GM12878 (cell line): ENCODE measurements around the gene OLFML2B. TPM values are rescaled to one million over a fixed set of nuclear protein-coding genes. Genes with fewer than 3 reads are reported as not detected.

Experiments used
- ATAC-seq: fragments of 200-7000 bp; cut with Tn5 transposase; 3 replicates; pipeline ENCODE4 v1.9.1; 2020; ENCODE audit warnings: mild to moderate bottlenecking, moderate library complexity
- BruUV-seq: library from RNA; stranded (reverse); fragments of 400-500 nt; replicated peaks from 2 replicates; lab custom pipeline; 2021; lab: Mats Ljungman, UMichigan
- CTCF ChIA-PET: fragments of 300-600 bp; sonication (Branson Sonifier 250); formaldehyde crosslinking; extraction: SDS; loops from one replicate; lab custom pipeline; 2021; ENCODE audit warnings: inconsistent platforms; lab: Yijun Ruan, JAX
- POLR2A ChIA-PET: fragments of 350-600 bp; formaldehyde crosslinking; extraction: SDS; loops from one replicate; lab custom pipeline; 2021; ENCODE audit warnings: inconsistent platforms; lab: Charles Lee
- RAD21 ChIA-PET: fragments of 300-600 bp; sonication (Branson Sonifier 250); formaldehyde crosslinking; loops from one replicate; lab custom pipeline; 2023; ENCODE audit warnings: antibody characterized with exemption; ENCODE audit not compliant: unreplicated experiment; lab: Charles Lee
- SMC1A ChIA-PET: fragments of 300-600 bp; sonication (Branson Sonifier 250); formaldehyde crosslinking; loops from one replicate; lab custom pipeline; 2023; ENCODE audit not compliant: unreplicated experiment, uncharacterized antibody; lab: Charles Lee
- DNase-seq: peaks from one replicate; pipeline ENCODE4 v3.0.0-alpha.2; 2011; ENCODE audit warnings: low read depth, low spot score
- FAIRE-seq: peaks from 3 replicates; lab custom pipeline; 2011; peaks lifted over from hg19 to GRCh38; lab: Jason Lieb, UNC
- H2AFZ ChIP-seq: 2 replicates; pipeline ENCODE4 v1.6.0; 2011; ENCODE audit warnings: low read depth, low read length, control low read depth; ENCODE audit not compliant: control insufficient read depth
- H3K27ac ChIP-seq: 2 replicates; pipeline ENCODE4 v1.5.1; 2011; ENCODE audit warnings: control low read depth; ENCODE audit not compliant: control insufficient read depth, insufficient read depth
- H3K27me3 ChIP-seq, 2 experiments: replicated peaks in 1 of 2; 2 replicates each; pipeline versions ENCODE4 v1.6.0 to v1.6.1; 2011; ENCODE audit warnings: low read length in 1 of 2; ENCODE audit not compliant: control insufficient read depth in 2 of 2, insufficient read depth in 2 of 2
- H3K36me3 ChIP-seq, 2 experiments: 2 replicates each; pipeline ENCODE4 v1.5.1; 2011; ENCODE audit warnings: low read length in 1 of 2; ENCODE audit not compliant: control insufficient read depth in 2 of 2, insufficient read depth in 2 of 2
- H3K4me1 ChIP-seq: 2 replicates; pipeline ENCODE4 v1.6.1; 2011; ENCODE audit warnings: mild to moderate bottlenecking, low read length, moderate library complexity, mixed read lengths; ENCODE audit not compliant: control insufficient read depth, insufficient read depth
- H3K4me2 ChIP-seq: 2 replicates; pipeline ENCODE4 v1.6.0; 2011; ENCODE audit warnings: control low read depth; ENCODE audit not compliant: control insufficient read depth, insufficient read depth
- H3K4me3 ChIP-seq: fragments of 200-600 bp; sonication (generic); 2 replicates; pipeline ENCODE4 v1.5.1; 2016
- H3K79me2 ChIP-seq: 2 replicates; pipeline ENCODE4 v1.6.0; 2011; ENCODE audit warnings: low read length; ENCODE audit not compliant: control insufficient read depth, insufficient read depth
- H3K9ac ChIP-seq: 2 replicates; pipeline ENCODE4 v1.8.0; 2011; ENCODE audit warnings: low read length, control low read depth, mixed read lengths; ENCODE audit not compliant: control insufficient read depth, insufficient read depth
- H3K9me3 ChIP-seq: replicated peaks from 3 replicates; pipeline ENCODE4 v1.5.1; 2011; ENCODE audit warnings: mild to moderate bottlenecking, low read length; ENCODE audit not compliant: control insufficient read depth, insufficient read depth
- H4K20me1 ChIP-seq: 2 replicates; pipeline ENCODE4 v1.6.0; 2011; ENCODE audit not compliant: control insufficient read depth, insufficient read depth
- CBX3 ChIP-seq: fragments of 200-600 bp; sonication (generic); IDR thresholded peaks from 2 replicates; pipeline ENCODE4 v1.6.1; 2016; ENCODE audit warnings: low read depth, borderline replicate concordance
- CHD4 ChIP-seq: fragments of 200-600 bp; sonication (generic); IDR thresholded peaks from 2 replicates; pipeline ENCODE4 v1.6.1; 2016; ENCODE audit warnings: mild to moderate bottlenecking
- IKZF1 ChIP-seq: fragments of 450-650 bp; conservative IDR thresholded peaks from 2 replicates; pipeline ENCODE4 v1.6.1; 2017; ENCODE audit warnings: antibody characterized with exemption, mild to moderate bottlenecking
- MYC ChIP-seq: IDR thresholded peaks from 2 replicates; pipeline ENCODE4 v1.6.1; 2011; ENCODE audit warnings: mild to moderate bottlenecking, low read length, moderate library complexity, inconsistent platforms; ENCODE audit not compliant: insufficient read depth, insufficient replicate concordance, insufficient read length, severe bottlenecking
- NFYA ChIP-seq: IDR thresholded peaks from 2 replicates; pipeline ENCODE4 v1.6.1; 2011; ENCODE audit warnings: low read depth, mild to moderate bottlenecking, low read length, improper control_type of control experiment, borderline replicate concordance
- NRF1 ChIP-seq: conservative IDR thresholded peaks from 2 replicates; pipeline ENCODE4 v1.6.1; 2011; ENCODE audit warnings: mild to moderate bottlenecking, low read depth, low read length, improper control_type of control experiment
- PAX5 ChIP-seq: IDR thresholded peaks from 2 replicates; pipeline ENCODE4 v1.6.1; 2011; ENCODE audit warnings: low read depth, low read length, borderline replicate concordance
- RAD21 ChIP-seq: IDR thresholded peaks from 2 replicates; pipeline ENCODE4 v1.6.1; 2011; ENCODE audit warnings: mild to moderate bottlenecking, low read depth, low read length, moderate library complexity; ENCODE audit not compliant: insufficient read depth
- RELA ChIP-seq: fragments of 450-650 bp; IDR thresholded peaks from 2 replicates; pipeline ENCODE4 v1.8.0; 2014; ENCODE audit warnings: borderline replicate concordance; ENCODE audit not compliant: partially characterized antibody
- SMAD5 ChIP-seq: IDR thresholded peaks from 2 replicates; pipeline ENCODE4 v1.6.1; 2016; ENCODE audit warnings: antibody characterized with exemption, low read depth
- WRNIP1 ChIP-seq: IDR thresholded peaks from 2 replicates; pipeline ENCODE4 v1.6.1; 2011; ENCODE audit warnings: low read depth, low read length, improper control_type of control experiment, borderline replicate concordance
- YBX1 ChIP-seq: fragments of 450-650 bp; IDR thresholded peaks from 2 replicates; pipeline ENCODE4 v1.6.1; 2016; ENCODE audit warnings: antibody characterized with exemption
- ZZZ3 ChIP-seq: IDR thresholded peaks from 2 replicates; pipeline ENCODE4 v1.6.1; 2011; ENCODE audit warnings: low read depth; ENCODE audit not compliant: control insufficient read depth, insufficient read length
- WGBS: methylation state at CpG from one replicate; pipeline ENCODE4 v1.1.6; 2016; ENCODE audit warnings: low lambda C conversion rate; ENCODE audit not compliant: insufficient replicate concordance, insufficient coverage; ENCODE audit errors: missing lambda C conversion rate; 5-methylcytosine and 5-hydroxymethylcytosine counted together
- in situ Hi-C: fragments of 300-500 bp; cut with MboI; formaldehyde crosslinking; loops from 9 replicates; pipeline ENCODE4 v1.14.3; 2018; ENCODE audit warnings: mixed read lengths
- intact Hi-C: fragments of 100-400 bp; cut with micrococcal nuclease; formaldehyde crosslinking; loops from one replicate; pipeline ENCODE4 v1.14.2; 2022; ENCODE audit not compliant: unreplicated experiment
- polyA plus RNA-seq, 11 experiments: library from polyadenylated mRNA; depleted of rRNA in 4 of 11; unstranded in 6 of 11; stranded (reverse) in 5 of 11; fragments of >200 nt; fragmentation: Nextera tagmentation in 4 of 11; fragmentation: Illumina TruSeq in 1 of 11; extraction: Ambion mirVana in 4 of 11; extraction: Trizol in 1 of 11; gene quantifications; 1 replicate in 1 of 11; 2 replicates in 10 of 11; pipeline versions ENCODE4 v1.2.1 to v1.2.3, GENCODE V29; 2011 to 2016; ENCODE audit warnings: inconsistent platforms in 2 of 11, missing spikeins in 2 of 11, low read depth in 1 of 11
- total RNA-seq, 4 experiments: library from RNA; depleted of rRNA in 3 of 4; stranded (reverse); fragments of >200 nt in 3 of 4; fragmentation: Illumina TruSeq in 1 of 4; extraction: Trizol in 1 of 4; gene quantifications; 2 replicates each; pipeline versions ENCODE4 v1.2.1 to v1.2.3, GENCODE V29; 2013 to 2021
- TF ChIP-seq, protein P1 (sequence below): fragments of 450-650 bp; IDR thresholded peaks from 2 replicates; pipeline ENCODE4 v1.6.1; 2017; ENCODE audit warnings: mild to moderate bottlenecking, moderate library complexity
- TF ChIP-seq, protein P2 (sequence below): fragments of 150-350 bp; IDR thresholded peaks from 2 replicates; pipeline ENCODE4 v1.6.1; 2014; ENCODE audit warnings: mild to moderate bottlenecking, low read depth, low read length
- TF ChIP-seq, protein P3 (sequence below): IDR thresholded peaks from 2 replicates; pipeline ENCODE4 v1.6.1; 2012; ENCODE audit warnings: low read depth, low read length, improper control_type of control experiment

Gene OLFML2B
- total and polyA plus RNA-seq, 10 of the 15 experiments (the other 5 are each of a cell fraction or from before 2014, with no cell fraction given) = not detected

DNA sequence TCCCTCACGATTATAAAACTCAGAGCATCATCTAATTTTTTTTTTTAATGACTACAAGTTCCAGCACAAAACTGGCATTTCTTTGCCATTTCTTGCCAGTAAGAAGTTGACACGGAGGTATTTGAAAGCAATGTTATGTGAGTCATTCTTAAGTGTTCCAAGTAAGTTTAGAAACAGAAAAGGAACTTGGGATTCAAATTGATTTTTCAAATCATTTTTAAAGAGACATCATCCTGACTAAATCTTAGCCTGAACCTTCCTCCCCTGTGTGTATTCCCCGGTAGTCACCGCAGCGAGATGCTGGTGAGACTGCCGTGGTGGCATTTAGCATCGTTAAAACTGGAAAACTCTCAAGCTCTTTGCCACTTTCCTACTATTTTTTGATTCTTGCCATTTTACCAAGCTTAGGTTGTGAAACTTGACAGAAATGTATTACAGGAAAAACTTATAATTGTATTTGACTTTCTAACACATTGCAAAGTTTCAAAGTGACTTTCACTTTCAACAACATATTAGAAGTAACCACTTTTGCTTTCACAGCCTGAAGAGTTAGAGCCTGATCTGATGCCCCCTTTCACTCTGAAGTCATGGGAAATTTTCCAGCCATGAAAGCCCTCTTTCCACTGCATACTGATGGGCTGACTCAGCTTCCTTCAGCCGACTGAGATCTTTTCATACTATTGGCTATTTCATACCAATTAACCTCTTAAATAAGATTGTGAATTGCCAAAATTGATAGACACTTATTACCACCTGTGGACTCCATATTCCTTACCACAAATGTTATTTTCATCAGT, 61.4 kb downstream of the OLFML2B start (continued):
- TF ChIP-seq, protein P1, sequence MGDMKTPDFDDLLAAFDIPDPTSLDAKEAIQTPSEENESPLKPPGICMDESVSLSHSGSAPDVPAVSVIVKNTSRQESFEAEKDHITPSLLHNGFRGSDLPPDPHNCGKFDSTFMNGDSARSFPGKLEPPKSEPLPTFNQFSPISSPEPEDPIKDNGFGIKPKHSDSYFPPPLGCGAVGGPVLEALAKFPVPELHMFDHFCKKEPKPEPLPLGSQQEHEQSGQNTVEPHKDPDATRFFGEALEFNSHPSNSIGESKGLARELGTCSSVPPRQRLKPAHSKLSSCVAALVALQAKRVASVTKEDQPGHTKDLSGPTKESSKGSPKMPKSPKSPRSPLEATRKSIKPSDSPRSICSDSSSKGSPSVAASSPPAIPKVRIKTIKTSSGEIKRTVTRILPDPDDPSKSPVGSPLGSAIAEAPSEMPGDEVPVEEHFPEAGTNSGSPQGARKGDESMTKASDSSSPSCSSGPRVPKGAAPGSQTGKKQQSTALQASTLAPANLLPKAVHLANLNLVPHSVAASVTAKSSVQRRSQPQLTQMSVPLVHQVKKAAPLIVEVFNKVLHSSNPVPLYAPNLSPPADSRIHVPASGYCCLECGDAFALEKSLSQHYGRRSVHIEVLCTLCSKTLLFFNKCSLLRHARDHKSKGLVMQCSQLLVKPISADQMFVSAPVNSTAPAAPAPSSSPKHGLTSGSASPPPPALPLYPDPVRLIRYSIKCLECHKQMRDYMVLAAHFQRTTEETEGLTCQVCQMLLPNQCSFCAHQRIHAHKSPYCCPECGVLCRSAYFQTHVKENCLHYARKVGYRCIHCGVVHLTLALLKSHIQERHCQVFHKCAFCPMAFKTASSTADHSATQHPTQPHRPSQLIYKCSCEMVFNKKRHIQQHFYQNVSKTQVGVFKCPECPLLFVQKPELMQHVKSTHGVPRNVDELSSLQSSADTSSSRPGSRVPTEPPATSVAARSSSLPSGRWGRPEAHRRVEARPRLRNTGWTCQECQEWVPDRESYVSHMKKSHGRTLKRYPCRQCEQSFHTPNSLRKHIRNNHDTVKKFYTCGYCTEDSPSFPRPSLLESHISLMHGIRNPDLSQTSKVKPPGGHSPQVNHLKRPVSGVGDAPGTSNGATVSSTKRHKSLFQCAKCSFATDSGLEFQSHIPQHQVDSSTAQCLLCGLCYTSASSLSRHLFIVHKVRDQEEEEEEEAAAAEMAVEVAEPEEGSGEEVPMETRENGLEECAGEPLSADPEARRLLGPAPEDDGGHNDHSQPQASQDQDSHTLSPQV = no peak
- TF ChIP-seq WRNIP1 (no peak), RAD21 (no peak), IKZF1 (peak; percentile 71), NFYA (no peak)

DNA sequence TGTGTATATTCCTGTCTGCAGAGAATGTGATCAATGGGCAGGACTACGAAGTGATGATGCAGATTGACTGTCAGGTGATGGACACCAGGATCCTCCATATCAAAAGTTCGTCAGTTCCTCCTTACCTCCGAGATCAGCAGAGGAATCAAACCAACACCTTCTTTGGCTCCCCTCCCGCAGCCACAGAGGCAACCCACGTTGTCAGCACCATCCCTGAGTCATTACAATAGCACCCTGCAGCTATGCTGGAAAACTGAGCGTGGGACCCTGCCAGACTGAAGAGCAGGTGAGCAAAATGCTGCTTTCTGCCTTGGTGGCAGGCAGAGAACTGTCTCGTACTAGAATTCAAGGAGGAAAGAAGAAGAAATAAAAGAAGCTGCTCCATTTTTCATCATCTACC, 65.2 kb downstream of the OLFML2B start:
- BruUV-seq = no TSS peak
- TF ChIP-seq YBX1 (no peak), RELA (no peak), NRF1 (no peak), CBX3 (no peak), ZZZ3 (no peak), MYC (no peak), SMAD5 (no peak), CHD4 (no peak), PAX5 (no peak)
- TF ChIP-seq, protein P2, sequence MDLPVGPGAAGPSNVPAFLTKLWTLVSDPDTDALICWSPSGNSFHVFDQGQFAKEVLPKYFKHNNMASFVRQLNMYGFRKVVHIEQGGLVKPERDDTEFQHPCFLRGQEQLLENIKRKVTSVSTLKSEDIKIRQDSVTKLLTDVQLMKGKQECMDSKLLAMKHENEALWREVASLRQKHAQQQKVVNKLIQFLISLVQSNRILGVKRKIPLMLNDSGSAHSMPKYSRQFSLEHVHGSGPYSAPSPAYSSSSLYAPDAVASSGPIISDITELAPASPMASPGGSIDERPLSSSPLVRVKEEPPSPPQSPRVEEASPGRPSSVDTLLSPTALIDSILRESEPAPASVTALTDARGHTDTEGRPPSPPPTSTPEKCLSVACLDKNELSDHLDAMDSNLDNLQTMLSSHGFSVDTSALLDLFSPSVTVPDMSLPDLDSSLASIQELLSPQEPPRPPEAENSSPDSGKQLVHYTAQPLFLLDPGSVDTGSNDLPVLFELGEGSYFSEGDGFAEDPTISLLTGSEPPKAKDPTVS = no peak
- TF ChIP-seq, protein P3, sequence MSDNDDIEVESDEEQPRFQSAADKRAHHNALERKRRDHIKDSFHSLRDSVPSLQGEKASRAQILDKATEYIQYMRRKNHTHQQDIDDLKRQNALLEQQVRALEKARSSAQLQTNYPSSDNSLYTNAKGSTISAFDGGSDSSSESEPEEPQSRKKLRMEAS = no peak

More for the DNA sequence above, 65.2 kb downstream of the OLFML2B start:
- in situ Hi-C loops (no loop called here), intact Hi-C loops (no loop called here)
- peaks cover 5% of the 10 kb centered on the region; the same call in 1 of the 2 replicates for H3K4me1 ChIP-seq
- SMC1A ChIA-PET = interaction anchor here (0.7 to 1.6 kb wide), 3 partner anchors 14 to 48 kb away, joined by 3 read pairs; no protein-coding TSS in a partner anchor
- FAIRE-seq = no peak
- H3K27me3 ChIP-seq = no peaks in the 10 kb centered on the region
- no peaks in the 10 kb centered on the region for H3K79me2 ChIP-seq
- no peak overlapping the region for H3K4me3 ChIP-seq
- no peak for DNase-seq
- POLR2A ChIA-PET = no interaction called here
- H3K36me3 ChIP-seq = peaks cover 1 to 2% of the 10 kb centered on the region in 2 experiments; a peak in 3 of 4 replicates
- RAD21 ChIA-PET = interaction anchor here (1.1 kb wide), 1 partner anchor 79 kb away, joined by 3 read pairs; no protein-coding TSS in a partner anchor
- H3K4me2 ChIP-seq = no peak overlapping the region
- no peaks in the 10 kb centered on the region for H4K20me1 ChIP-seq
- no peak overlapping the region for H3K27ac ChIP-seq
- H2AFZ ChIP-seq = no peak overlapping the region
- CTCF ChIA-PET = interaction anchor here (0.6 to 1.3 kb wide), 3 partner anchors 7 to 209 kb away, joined by 3 read pairs; partner anchors contain the start of gene DUSP12
- ATAC-seq = no peak
- WGBS = 83% methylated on average over 7 of the region's 7 CpGs
- no peaks in the 10 kb centered on the region for H3K9me3 ChIP-seq
- no peak overlapping the region for H3K9ac ChIP-seq
